Measurements from ENCODE around the gene SLC4A5.

GRCh38 chr2:74345272-74345943, 2.2 kb upstream of the SLC4A5 start:
- TF ChIP-seq CTCF (IDR thresholded peaks at IDR 0.05) (no peak), POLR2A (IDR thresholded peaks at IDR 0.05) (no peak)

Measured in heart left ventricle (tissue), 13 donors.